ENCODE measurements around the gene GPD2.
"Not testable (repeated sequence)": the region's sequence is repeated elsewhere in the genome, so short reads cannot be mapped to it uniquely, and the experiment has no call there.

The GPD2 gene

DNA sequence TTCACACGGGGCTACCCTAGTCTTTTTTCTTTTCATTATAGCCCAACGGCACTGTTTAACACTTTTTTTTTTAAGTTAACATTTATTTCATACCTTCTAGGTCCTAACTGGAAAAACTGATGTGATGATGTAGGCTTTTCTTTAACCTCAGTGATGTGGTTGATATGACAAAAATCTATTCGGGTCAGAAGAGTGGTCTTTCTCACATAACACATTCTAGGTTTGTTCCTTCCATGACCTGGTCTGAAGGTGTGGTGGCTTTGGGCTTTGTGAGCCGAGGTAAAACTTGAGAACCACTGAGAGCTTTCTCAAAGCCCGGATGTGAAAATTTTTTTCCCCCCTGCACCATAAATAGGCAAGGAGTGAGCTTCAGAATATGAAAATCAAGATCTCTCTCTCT is 44.2 kb downstream of the GPD2 start:
- no peak for DNase-seq

DNA sequence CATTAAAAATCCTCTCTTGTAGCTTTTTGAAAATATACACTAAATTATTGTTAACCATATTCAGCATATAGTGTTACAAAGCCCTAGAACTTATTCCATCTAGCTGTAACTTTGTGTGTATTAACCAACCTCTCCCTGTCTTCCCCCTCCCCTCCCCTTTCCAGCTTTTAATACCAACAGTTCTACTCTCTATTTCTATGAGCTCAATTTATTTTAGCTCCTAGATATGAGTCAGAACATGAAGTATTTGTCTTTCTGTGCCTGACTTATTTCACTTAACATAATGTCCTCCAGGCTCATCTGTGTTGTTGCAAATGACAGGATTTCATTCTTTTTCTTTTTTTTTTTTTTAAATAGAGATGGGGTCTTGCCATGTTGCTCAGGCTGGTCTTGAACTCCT is 45.1 kb downstream of the GPD2 start:
- no peak for DNase-seq

- no peak for DNase-seq
Measured at GRCh38 chr2:156483741-156484173, 47.6 kb downstream of the GPD2 start.

- DNase-seq = no peak
Measured at GRCh38 chr2:156486147-156486546, 50.0 kb downstream of the GPD2 start.

- DNase-seq = no peak
Measured at GRCh38 chr2:156486614-156487013, 50.4 kb downstream of the GPD2 start.

- no peak for DNase-seq
Measured at GRCh38 chr2:156489195-156489594, 53.0 kb downstream of the GPD2 start.

- no peak for DNase-seq
Measured at GRCh38 chr2:156489750-156490465, 53.7 kb downstream of the GPD2 start.

GRCh38 chr2:156490466-156490840 is 54.3 kb downstream of the GPD2 start:
- DNase-seq = no peak

GRCh38 chr2:156491176-156491575 is 55.0 kb downstream of the GPD2 start:
- DNase-seq = no peak

GRCh38 chr2:156492979-156493378 is 56.8 kb downstream of the GPD2 start:
- DNase-seq = no peak

- not testable (repeated sequence) for DNase-seq
Measured at GRCh38 chr2:156495998-156496397, 59.8 kb downstream of the GPD2 start.

- no peak for DNase-seq
Measured at GRCh38 chr2:156505696-156506095, 69.5 kb downstream of the GPD2 start.

DNA sequence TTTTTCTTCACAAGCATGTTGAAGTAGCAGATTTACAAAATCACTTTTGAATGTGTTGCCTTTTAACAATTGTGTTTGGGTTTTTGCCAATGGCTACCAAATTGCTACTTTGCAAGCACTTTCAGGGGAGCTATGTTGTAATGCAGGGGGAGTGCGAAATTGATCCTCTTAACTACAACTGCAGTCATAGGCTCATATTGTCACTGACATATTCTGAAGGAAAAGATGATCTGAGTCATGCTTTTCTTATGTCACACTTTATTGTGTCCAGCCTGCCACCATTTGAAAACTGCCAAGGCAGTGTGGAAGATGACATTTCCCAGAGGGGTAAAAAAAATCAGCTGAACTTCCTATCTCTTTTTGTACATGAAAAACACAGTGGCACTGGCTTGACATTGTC is 74.9 kb downstream of the GPD2 start:
- no peak for DNase-seq

DNA sequence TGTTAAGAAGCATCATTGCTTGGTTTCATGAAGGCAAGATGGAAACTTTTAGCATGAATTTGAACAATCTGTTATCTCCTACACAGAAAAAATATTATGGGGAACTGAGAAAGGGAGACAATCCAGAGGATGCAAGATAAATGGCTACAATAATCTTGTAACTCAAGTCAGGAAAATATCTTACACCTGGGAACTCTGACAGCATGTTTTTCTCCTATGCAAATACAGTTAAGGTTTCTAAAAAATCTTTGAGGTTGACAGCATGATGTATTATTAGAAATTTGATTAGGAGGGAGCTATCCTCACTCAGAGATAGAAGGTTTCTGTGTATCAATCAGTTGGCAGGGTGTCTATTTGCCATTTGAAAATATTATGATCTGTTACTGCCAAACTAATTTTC is 75.6 kb downstream of the GPD2 start:
- DNase-seq = no peak

GRCh38 chr2:156512451-156512850 is 76.3 kb downstream of the GPD2 start:
- DNase-seq = no peak

DNA sequence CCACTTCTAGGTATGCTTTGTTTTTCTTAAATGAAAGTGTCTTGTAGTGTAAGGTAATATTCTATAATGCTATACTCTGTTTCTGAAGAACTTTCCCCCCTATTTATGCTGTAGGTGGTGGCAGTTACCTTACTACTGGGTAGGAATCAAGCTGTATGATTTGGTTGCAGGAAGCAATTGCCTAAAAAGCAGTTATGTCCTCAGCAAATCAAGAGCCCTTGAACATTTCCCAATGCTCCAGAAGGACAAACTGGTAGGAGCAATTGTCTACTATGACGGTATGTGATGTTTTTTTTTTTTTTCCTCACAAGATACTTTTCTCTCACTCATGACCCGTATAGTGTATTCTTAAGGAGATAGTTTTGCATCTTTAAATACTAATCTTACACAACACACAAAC is 77.0 kb downstream of the GPD2 start:
- no peak for DNase-seq

DNA sequence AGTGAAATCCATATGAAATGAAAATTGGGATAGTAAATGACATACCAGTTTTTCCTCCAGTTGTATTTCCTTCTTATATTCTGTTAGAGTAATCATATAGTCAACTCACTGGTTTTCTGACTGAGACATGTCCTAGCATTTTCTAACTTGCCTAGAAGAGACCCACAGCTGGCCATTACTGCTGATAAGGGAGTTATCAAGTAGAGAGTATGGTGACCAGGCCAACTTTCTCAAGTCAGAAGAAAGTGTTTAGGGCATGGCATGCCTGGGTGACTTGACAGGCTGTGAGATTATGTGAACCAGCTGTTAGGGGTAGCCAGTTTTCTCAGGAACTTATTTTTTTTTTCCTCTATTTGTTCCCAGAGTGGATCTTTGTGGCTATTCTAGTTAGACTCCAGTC is 81.2 kb downstream of the GPD2 start:
- DNase-seq = no peak

DNA sequence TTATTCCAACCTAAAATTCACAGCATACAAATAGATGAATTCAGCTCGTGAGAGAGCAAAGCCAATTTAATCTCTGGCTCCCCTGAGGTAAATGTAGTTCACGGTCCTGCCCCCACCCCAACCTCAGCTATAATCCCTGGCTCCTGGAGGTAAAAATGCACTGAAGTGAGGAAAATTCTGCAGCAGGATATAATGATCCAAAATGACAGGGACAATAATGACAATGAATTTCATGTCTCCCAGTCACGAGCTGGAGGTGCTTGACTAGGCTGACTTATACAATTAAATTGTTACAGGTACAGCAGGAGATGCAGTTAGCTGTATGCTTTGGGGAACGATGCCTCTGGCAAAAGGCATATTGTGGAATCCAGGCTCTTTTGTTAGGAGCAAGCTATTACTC is 82.0 kb downstream of the GPD2 start:
- no peak for DNase-seq

DNA sequence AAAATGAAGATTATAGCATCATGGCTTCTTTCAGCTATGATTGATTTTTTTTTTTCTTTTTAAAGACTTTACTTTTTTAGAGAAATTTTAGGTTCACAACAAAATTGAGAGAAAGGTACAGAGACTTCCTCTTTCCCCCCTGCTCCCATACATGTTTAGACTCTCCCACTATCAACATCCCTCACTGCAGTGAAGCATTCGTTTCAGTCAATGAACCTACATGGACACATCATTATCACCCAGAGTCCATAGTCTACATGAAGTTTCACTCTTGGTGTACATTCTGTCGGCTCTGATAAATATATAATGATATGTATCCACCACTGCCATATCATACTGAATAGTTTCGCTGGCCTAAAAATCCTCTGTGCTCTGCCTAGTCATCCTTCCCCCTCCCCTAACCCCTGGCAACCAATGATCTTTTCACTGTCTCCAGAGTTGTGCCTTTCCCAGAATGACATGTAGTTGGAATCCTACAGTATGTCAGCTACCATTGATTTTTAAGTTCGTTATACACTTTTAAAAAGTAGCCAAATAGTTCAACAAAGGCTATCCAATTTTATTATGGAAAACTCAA is 86.8 kb downstream of the GPD2 start:
- DNase-seq = no peak

DNA sequence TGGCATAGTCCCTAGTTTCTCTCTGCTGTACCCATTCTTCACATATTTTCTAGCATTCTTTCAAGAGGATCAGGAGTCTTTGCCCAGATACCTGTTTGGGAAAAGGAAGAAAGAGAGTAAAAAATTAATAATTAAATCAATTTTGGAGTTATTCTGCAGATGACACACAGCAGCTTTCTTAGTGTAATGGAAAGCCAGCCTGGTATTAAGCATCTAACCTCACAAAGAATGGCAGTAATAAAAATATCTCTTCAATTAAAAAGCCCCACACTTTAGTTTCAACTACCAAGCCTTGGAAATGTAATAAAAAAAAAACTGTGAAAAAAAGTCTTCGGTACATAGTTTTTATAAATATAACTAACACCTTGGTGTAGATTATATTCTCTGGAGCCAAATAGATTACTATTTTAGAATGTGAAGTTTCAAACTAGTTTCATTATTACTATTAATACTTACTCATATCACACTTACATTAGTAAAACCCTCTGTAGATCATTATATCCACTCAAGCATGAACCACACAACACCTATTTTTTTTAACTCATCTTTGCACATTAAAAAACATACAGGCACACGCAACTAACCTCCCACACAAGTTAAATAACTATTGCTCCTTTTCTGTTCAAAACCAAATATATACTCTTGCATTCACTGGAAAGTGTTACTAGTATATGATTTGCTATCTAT is 90.9 kb downstream of the GPD2 start:
- no peak for DNase-seq

DNA sequence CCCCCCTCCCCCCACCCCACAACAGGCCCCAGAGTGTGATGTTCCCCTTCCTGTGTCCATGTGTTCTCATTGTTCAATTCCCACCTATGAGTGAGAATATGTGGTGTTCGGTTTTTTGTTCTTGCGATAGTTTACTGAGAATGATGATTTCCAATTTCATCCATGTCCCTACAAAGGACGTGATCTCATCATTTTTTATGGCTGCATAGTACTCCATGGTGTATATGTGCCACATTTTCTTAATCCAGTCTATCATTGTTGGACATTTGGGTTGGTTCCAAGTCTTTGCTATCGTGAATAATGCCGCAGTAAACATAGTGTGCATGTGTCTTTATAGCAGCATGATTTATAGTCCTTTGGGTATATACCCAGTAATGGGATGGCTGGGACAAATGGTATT is 92.4 kb downstream of the GPD2 start:
- not testable (repeated sequence) for DNase-seq

GRCh38 chr2:156532989-156533388 is 96.8 kb downstream of the GPD2 start:
- DNase-seq = no peak

DNA sequence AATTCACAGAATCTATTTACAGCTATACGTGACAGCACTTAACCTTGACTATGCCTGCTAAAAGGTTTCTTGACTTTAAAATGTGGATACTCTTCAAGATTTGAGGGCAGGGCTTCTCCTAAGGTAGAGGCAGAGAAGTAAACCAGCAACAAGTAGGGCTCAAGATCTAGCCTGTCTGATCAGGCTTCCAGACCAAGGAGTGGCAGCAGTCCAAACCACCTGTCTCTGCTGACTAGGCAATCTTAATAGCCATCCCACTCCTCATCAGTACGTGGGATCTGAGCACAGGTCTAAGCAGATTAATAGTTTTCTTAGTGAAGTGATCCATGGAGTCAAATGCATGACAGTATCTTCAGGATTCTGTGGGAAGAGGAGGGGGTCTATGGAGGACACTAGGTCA is 100.4 kb downstream of the GPD2 start:
- DNase-seq = no peak

- no peak for DNase-seq
Measured at GRCh38 chr2:156537141-156537540, 101.0 kb downstream of the GPD2 start.
